ENCODE results near the gene PDE4D. TPM values are rescaled to one million over a fixed set of nuclear protein-coding genes. Genes with fewer than 3 reads are reported as not detected.

PDE4D gene
- total RNA-seq, 4 donors from 2014 or later, result 35.0 to 121 (median 63.4) TPM

DNA sequence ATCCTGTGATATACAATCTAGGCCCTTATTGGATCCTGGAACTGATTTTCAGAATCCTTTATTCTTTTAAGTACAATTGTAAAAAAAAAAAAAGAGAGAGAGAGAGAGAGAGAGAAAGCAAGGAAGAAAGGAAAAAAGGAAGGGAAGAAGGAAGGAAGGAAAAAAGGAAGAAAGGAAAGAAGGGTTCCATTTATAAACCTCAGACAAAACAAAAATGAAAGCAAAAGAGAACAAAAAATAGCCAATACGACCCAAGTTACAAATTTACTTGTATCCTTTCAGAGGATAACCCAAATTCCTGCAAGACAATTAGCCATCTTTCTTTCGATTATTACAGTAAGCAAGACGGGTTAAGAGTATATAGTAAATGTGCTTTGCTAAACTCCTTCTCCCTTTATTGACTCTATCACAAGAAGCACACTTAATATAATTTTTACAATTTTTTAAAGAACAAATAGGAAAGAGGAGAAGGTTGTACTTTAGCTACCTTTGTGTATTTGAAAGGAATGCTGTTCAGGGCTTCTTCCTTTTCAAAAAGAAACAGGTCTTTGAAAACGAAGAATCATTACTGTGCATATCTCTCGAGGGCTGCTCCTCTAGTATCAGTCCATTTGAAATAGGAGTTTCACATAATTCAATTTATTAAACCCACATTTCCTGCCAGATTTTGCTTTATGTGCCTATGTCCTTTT lies 767.4 kb downstream of the PDE4D start:
- Histone ChIP-seq H3K27me3 (no peaks in the 10 kb centered on the region), H3K27ac (peak overlapping the region; percentile 71 to 88 (median 74)), H3K9me3 (no peaks in the 10 kb centered on the region), H3K4me3 (peak overlapping the region in 1 of 2 donors; percentile 46), H3K36me3 (no peaks in the 10 kb centered on the region), H3K4me1 (peaks cover 3 to 43% (median 9%) of the 10 kb centered on the region in 3 donors)
- ATAC-seq, result no peak
- TF ChIP-seq EP300 (IDR thresholded peaks at IDR 0.05) (no peak), POLR2A (IDR thresholded peaks at IDR 0.05) (no peak), POLR2AphosphoS5 (IDR thresholded peaks at IDR 0.05) (no peak)
- TF ChIP-seq, protein P1, sequence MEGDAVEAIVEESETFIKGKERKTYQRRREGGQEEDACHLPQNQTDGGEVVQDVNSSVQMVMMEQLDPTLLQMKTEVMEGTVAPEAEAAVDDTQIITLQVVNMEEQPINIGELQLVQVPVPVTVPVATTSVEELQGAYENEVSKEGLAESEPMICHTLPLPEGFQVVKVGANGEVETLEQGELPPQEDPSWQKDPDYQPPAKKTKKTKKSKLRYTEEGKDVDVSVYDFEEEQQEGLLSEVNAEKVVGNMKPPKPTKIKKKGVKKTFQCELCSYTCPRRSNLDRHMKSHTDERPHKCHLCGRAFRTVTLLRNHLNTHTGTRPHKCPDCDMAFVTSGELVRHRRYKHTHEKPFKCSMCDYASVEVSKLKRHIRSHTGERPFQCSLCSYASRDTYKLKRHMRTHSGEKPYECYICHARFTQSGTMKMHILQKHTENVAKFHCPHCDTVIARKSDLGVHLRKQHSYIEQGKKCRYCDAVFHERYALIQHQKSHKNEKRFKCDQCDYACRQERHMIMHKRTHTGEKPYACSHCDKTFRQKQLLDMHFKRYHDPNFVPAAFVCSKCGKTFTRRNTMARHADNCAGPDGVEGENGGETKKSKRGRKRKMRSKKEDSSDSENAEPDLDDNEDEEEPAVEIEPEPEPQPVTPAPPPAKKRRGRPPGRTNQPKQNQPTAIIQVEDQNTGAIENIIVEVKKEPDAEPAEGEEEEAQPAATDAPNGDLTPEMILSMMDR (IDR thresholded peaks at IDR 0.05), result no peak
- 47 to 66% methylated on average over 5 of the region's 5 CpGs for WGBS, 2 donors (ENCODE audit: low coverage in 1 of 2)

DNA sequence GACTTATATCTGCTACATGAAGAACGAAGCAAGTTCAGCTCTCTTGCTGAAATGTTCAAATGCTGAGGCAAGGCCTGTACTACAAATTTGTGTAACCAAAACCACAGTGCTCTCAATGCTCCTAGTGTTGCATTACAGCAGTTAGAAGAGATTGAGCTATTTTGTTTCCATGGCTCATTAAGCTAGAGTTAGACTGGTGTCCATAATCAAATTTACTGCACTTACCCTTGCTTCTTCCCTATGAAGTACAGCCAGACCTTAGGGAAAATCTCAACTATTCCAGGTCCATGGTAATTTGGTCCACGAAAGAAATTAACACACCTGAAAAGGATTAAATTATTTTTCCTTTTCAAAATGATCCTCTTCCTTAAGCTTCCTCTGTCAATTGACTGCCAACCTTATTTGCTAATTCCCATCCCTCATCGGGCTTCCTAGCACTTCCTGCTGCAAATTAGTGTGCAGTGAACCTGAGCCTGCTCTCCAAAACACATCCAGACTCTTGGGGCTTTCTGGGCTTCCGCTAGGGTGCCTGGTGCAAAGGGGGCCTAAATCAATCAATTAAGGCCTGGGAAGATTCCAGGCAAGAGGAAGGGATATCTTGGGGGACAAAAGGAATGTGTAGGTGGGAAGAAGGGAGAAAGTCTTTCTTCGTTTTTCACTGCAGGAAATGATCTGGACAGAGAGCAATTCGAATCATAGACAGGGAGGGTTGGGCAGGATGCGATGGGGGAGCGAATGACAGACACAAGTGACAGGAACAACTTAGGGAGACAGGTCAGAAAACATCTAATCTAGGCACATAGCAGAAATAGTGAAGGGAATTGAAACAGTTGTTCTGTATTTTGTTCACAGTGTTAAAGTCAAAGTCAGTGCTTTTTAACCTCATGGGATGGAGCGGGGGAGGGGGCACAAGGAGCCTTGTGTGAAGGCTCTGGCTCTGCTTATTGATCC lies 768.2 kb downstream of the PDE4D start:
- peaks cover 3 to 43% (median 9%) of the 10 kb centered on the region in 3 donors for H3K4me1 ChIP-seq

DNA sequence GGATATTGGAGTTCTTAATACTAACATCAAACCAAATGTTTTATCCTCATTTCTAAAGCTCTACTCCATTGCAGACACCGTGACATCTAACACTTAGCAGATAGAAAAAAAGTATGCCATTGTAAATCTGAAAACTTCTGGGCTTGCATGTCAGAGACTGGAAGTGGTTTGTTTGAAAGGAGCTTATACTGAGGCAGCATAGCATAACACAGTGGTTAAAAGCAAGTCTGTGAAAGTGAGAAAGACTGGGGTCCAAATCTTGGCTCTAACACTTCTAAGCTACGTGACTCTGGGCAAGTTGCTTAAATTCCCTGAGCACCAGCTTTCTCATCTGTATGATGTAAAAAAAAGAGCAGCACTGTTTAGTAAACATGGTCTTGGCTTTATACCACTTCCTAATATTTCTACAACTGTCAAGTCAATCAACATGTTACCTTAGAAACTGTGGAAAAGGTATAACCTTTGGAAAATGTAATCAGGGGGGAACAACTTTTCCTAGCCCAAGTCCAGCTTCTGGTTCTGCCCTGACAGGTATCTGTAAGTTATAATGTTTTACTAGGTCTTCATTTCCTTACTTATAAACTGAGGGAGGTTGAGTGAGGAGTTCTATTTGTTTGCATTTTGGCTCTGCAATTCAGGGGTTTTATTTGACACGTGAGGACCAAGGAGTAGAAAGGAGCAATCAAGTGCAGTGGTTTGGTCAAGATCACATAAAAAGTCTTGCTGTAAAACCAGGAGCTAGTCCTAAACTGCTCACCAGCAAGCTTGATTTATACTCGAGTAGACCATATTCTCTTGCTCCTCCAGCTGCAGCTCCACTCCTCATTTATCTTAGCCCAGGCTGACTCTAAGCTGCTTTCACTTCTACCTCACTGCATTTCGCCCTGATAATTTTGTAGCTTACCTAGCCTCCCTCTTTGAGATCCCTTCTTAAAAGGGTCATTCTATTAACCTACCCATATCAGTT lies 769.6 kb downstream of the PDE4D start:
- Histone ChIP-seq H3K27ac (peak overlapping the region; percentile 21 to 88 (median 40)), H3K27me3 (no peaks in the 10 kb centered on the region), H3K4me1 (peaks cover 3 to 43% (median 9%) of the 10 kb centered on the region in 3 donors), H3K36me3 (no peaks in the 10 kb centered on the region), H3K4me3 (no peak overlapping the region), H3K9me3 (no peaks in the 10 kb centered on the region)
- ATAC-seq, result no peak
- TF ChIP-seq POLR2AphosphoS5 (IDR thresholded peaks at IDR 0.05) (no peak), EP300 (IDR thresholded peaks at IDR 0.05) (no peak)
- 25 to 37% methylated on average over 4 to 5 of the region's 5 CpGs for WGBS, 2 donors (ENCODE audit: low coverage in 1 of 2)

More for the DNA sequence above, 768.2 kb downstream of the PDE4D start:
- H3K36me3 ChIP-seq, result no peaks in the 10 kb centered on the region
- peak overlapping the region; percentile 18 to 88 (median 73) for H3K27ac ChIP-seq
- H3K27me3 ChIP-seq, result no peaks in the 10 kb centered on the region
- no peaks in the 10 kb centered on the region for H3K9me3 ChIP-seq
- H3K4me3 ChIP-seq, result no peak overlapping the region
- TF ChIP-seq, protein P1 (IDR thresholded peaks at IDR 0.05), result no peak
- TF ChIP-seq EP300 (IDR thresholded peaks at IDR 0.05) (no peak), POLR2A (IDR thresholded peaks at IDR 0.05) (no peak), POLR2AphosphoS5 (IDR thresholded peaks at IDR 0.05) (no peak)
- 64 to 77% methylated on average over 9 of the region's 9 CpGs for WGBS, 2 donors (ENCODE audit: low coverage in 1 of 2)
- no peak for ATAC-seq

DNA sequence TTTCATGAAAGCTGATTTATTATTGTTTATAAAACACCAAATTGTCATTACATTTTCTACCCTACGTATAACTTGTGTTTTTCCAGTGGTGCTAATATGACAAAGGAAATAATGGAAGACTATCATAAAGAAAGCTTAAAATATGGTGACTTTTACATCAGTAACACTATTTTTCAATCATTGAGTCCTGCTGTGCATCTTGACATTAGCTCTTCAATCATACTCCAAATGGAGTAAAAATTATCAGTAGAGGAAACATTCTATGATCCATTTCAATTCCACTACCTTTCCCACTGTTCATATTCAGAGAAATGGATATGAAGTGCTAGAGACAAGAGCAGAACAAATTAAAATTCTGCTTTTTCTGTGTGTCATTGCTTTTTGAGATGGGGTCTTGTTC lies 774.0 kb downstream of the PDE4D start:
- no peak overlapping the region for H3K4me3 ChIP-seq
- ATAC-seq, result no peak
- H3K36me3 ChIP-seq, result no peaks in the 10 kb centered on the region
- TF ChIP-seq EP300 (IDR thresholded peaks at IDR 0.05) (no peak), POLR2A (IDR thresholded peaks at IDR 0.05) (no peak), POLR2AphosphoS5 (IDR thresholded peaks at IDR 0.05) (no peak)
- TF ChIP-seq, protein P1 (IDR thresholded peaks at IDR 0.05), result no peak
- no peaks in the 10 kb centered on the region for H3K27me3 ChIP-seq
- peaks cover 0 to 5% (median 0%) of the 10 kb centered on the region in 3 donors for H3K4me1 ChIP-seq
- H3K27ac ChIP-seq, result no peak overlapping the region
- H3K9me3 ChIP-seq, result no peaks in the 10 kb centered on the region
- 56 to 95% methylated on average over 1 of the region's 1 CpG for WGBS, 2 donors (ENCODE audit: low coverage in 1 of 2)
